Keratinocyte (primary cell): ENCODE results near the gene RBBP4. TPM values are rescaled to one million over a fixed set of nuclear protein-coding genes. Genes with fewer than 3 reads are reported as not detected.

Experiments
- DNase-seq: peaks from one replicate; pipeline ENCODE4 v3.0.0-alpha.2; 2011; ENCODE audit warnings: low read depth, missing footprints, low spot score
- FAIRE-seq: peaks from 2 replicates; lab custom pipeline; 2011; peaks lifted over from hg19 to GRCh38; lab: Jason Lieb, UNC
- H2AFZ ChIP-seq: 2 replicates; pipeline ENCODE4 v1.6.0; 2012; ENCODE audit warnings: low read length, control low read depth, inconsistent platforms; ENCODE audit not compliant: control insufficient read depth
- H3K27ac ChIP-seq: 2 replicates; pipeline ENCODE4 v1.5.1; 2011; ENCODE audit warnings: low read length; ENCODE audit not compliant: control insufficient read depth, insufficient read depth
- H3K27me3 ChIP-seq: 3 replicates; pipeline ENCODE4 v1.6.0; 2011; ENCODE audit warnings: low read length; ENCODE audit not compliant: control insufficient read depth, insufficient read depth; ENCODE audit errors: extremely low read depth
- H3K36me3 ChIP-seq, 2 experiments: 2 replicates in 1 of 2; 3 replicates in 1 of 2; pipeline ENCODE4 v1.5.1; 2011; ENCODE audit warnings: low read length in 2 of 2, mild to moderate bottlenecking in 1 of 2; ENCODE audit not compliant: control insufficient read depth in 2 of 2, insufficient read depth in 2 of 2; ENCODE audit errors: extremely low read depth in 1 of 2
- H3K4me1 ChIP-seq: 3 replicates; pipeline ENCODE4 v1.5.1; 2011; ENCODE audit warnings: low read length; ENCODE audit not compliant: control insufficient read depth, insufficient read depth; ENCODE audit errors: extremely low read depth
- H3K4me2 ChIP-seq: 3 replicates; pipeline ENCODE4 v1.6.0; 2011; ENCODE audit warnings: low read depth, low read length; ENCODE audit not compliant: control insufficient read depth, insufficient read depth; ENCODE audit errors: extremely low read depth
- H3K4me3 ChIP-seq, 3 experiments: fragments of 200-600 bp in 1 of 3; sonication (generic) in 1 of 3; 2 replicates in 2 of 3; 3 replicates in 1 of 3; pipeline ENCODE4 v1.5.1; 2011 to 2016; ENCODE audit warnings: low read length in 3 of 3, mild to moderate bottlenecking in 3 of 3, control low read depth in 2 of 3, inconsistent platforms in 1 of 3, low read depth in 1 of 3, mixed read lengths in 1 of 3, mixed run types in 1 of 3, moderate library complexity in 1 of 3; ENCODE audit not compliant: control insufficient read depth in 2 of 3, insufficient read depth in 2 of 3; ENCODE audit errors: extremely low read depth in 1 of 3
- H3K79me2 ChIP-seq: 2 replicates; pipeline ENCODE4 v1.6.0; 2012; ENCODE audit warnings: low read length; ENCODE audit not compliant: control insufficient read depth, insufficient read depth
- H3K9ac ChIP-seq: 3 replicates; pipeline ENCODE4 v1.6.0; 2011; ENCODE audit warnings: low read length; ENCODE audit not compliant: control insufficient read depth, insufficient read depth; ENCODE audit errors: extremely low read depth
- H3K9me1 ChIP-seq: 3 replicates; pipeline ENCODE4 v1.6.0; 2011; ENCODE audit warnings: low read length; ENCODE audit not compliant: control insufficient read depth, insufficient read depth; ENCODE audit errors: extremely low read depth
- H3K9me3 ChIP-seq: 2 replicates; pipeline ENCODE4 v1.5.1; 2012; ENCODE audit warnings: low read depth, low read length; ENCODE audit not compliant: control insufficient read depth
- H4K20me1 ChIP-seq: 3 replicates; pipeline ENCODE4 v1.6.0; 2011; ENCODE audit warnings: low read length; ENCODE audit not compliant: control insufficient read depth, insufficient read depth; ENCODE audit errors: extremely low read depth
- CTCF ChIP-seq, 3 experiments: IDR thresholded peaks in 1 of 3; conservative IDR thresholded peaks in 1 of 3; optimal IDR thresholded peaks in 1 of 3; 2 replicates in 2 of 3; 3 replicates in 1 of 3; pipeline versions ENCODE3 to v1.5.1; 2011; ENCODE audit warnings: low read length in 3 of 3, mild to moderate bottlenecking in 3 of 3, moderate library complexity in 2 of 3, control low read depth in 1 of 3, inconsistent platforms in 1 of 3; ENCODE audit not compliant: insufficient read depth in 2 of 3; ENCODE audit errors: extremely low read depth in 1 of 3
- EZH2 ChIP-seq: IDR thresholded peaks from one replicate; pipeline ENCODE4 v1.6.1; 2012; ENCODE audit warnings: inconsistent platforms, mild to moderate bottlenecking, low read length, moderate library complexity
- dilution Hi-C: fragments of 300-500 bp; cut with MboI; formaldehyde crosslinking; loops from one replicate; pipeline ENCODE4 v1.7.0; 2020; ENCODE audit warnings: low sequenced_read_pairs; ENCODE audit not compliant: extremely low pct_ligation_motif_present
- polyA plus RNA-seq, 5 experiments: library from polyadenylated mRNA; depleted of rRNA in 3 of 5; stranded (reverse) in 3 of 5; stranded (forward) in 1 of 5; unstranded in 1 of 5; fragments of >200 nt; gene quantifications; 1 replicate in 1 of 5; 2 replicates in 3 of 5; 3 replicates in 1 of 5; pipeline versions ENCODE4 v1.2.1 to v1.2.3, GENCODE V29; 2011 to 2012; ENCODE audit warnings: missing spikeins in 2 of 5, low read depth in 1 of 5, low replicate concordance in 1 of 5

RBBP4 gene
- polyA plus RNA-seq, 1 donor (not counting 4 experiments of a cell fraction or from before 2014, with no cell fraction given): 61.5 TPM

GRCh38 chr1:32706491-32706890 is 55.5 kb downstream of the RBBP4 start:
- no peak overlapping the region for H3K4me3 ChIP-seq
- dilution Hi-C loops: loop anchor here (5.0 kb wide), 1 partner anchor 76 kb away; no protein-coding TSS in a partner anchor
- H3K4me2 ChIP-seq: no peak overlapping the region
- no peaks in the 10 kb centered on the region for H3K9me1 ChIP-seq
- H3K79me2 ChIP-seq: no peaks in the 10 kb centered on the region
- H3K36me3 ChIP-seq: no peaks in the 10 kb centered on the region
- no peak overlapping the region for H2AFZ ChIP-seq
- TF ChIP-seq CTCF (optimal IDR thresholded peaks at IDR 0.05 in 1 of 3, IDR thresholded peaks at IDR 0.05 in 1 of 3, conservative IDR thresholded peaks at IDR 0.05 in 1 of 3; ENCODE audit: extremely low read depth in 1 of 3, insufficient read depth in 2 of 3, low read length in 3 of 3) (no peak), EZH2 (no peak)
- FAIRE-seq (no peak), DNase-seq (no peak)
- no peak overlapping the region for H3K9ac ChIP-seq
- no peak overlapping the region for H3K27ac ChIP-seq
- H3K27me3 ChIP-seq: no peaks in the 10 kb centered on the region
- H4K20me1 ChIP-seq: no peaks in the 10 kb centered on the region
- H3K9me3 ChIP-seq: no peaks in the 10 kb centered on the region
- H3K4me1 ChIP-seq: peaks cover 21% of the 10 kb centered on the region

- dilution Hi-C loops: loop anchor here (5.0 kb wide), 1 partner anchor 73 kb away; no protein-coding TSS in a partner anchor
These were observed 58.1 kb downstream of the RBBP4 start for GRCh38 chr1:32709075-32709474.

More at GRCh38 chr1:32709075-32709474, 58.1 kb downstream of the RBBP4 start:
- no peaks in the 10 kb centered on the region for H3K36me3 ChIP-seq
- TF ChIP-seq CTCF (optimal IDR thresholded peaks at IDR 0.05 in 1 of 3, IDR thresholded peaks at IDR 0.05 in 1 of 3, conservative IDR thresholded peaks at IDR 0.05 in 1 of 3; ENCODE audit: extremely low read depth in 1 of 3, insufficient read depth in 2 of 3, low read length in 3 of 3) (no peak), EZH2 (no peak)
- no peak overlapping the region for H3K27ac ChIP-seq
- H4K20me1 ChIP-seq: no peaks in the 10 kb centered on the region
- H3K9me3 ChIP-seq: no peaks in the 10 kb centered on the region
- H3K79me2 ChIP-seq: no peaks in the 10 kb centered on the region
- H3K4me2 ChIP-seq: no peak overlapping the region
- H3K27me3 ChIP-seq: no peaks in the 10 kb centered on the region
- no peak overlapping the region for H2AFZ ChIP-seq
- no peaks in the 10 kb centered on the region for H3K9me1 ChIP-seq
- H3K9ac ChIP-seq: no peak overlapping the region
- FAIRE-seq (no peak), DNase-seq (no peak)
- H3K4me3 ChIP-seq: no peak overlapping the region
- H3K4me1 ChIP-seq: peaks cover 9% of the 10 kb centered on the region
